GM18520 (cell line): ENCODE measurements around the gene SH3RF1.

ENCODE experiments used
- ATAC-seq: cut with Tn5 transposase; IDR thresholded peaks from one replicate; pipeline ENCODE4 v1.9.1; 2021; ENCODE audit not compliant: unreplicated experiment

Gene SH3RF1

GRCh38 chr4:169048868-169049414, 221.8 kb downstream of the SH3RF1 start:
- no peak for ATAC-seq

- no peak for ATAC-seq
These were observed 222.8 kb downstream of the SH3RF1 start for GRCh38 chr4:169047956-169048355.

GRCh38 chr4:169045862-169046584, 224.7 kb downstream of the SH3RF1 start:
- no peak for ATAC-seq

DNA sequence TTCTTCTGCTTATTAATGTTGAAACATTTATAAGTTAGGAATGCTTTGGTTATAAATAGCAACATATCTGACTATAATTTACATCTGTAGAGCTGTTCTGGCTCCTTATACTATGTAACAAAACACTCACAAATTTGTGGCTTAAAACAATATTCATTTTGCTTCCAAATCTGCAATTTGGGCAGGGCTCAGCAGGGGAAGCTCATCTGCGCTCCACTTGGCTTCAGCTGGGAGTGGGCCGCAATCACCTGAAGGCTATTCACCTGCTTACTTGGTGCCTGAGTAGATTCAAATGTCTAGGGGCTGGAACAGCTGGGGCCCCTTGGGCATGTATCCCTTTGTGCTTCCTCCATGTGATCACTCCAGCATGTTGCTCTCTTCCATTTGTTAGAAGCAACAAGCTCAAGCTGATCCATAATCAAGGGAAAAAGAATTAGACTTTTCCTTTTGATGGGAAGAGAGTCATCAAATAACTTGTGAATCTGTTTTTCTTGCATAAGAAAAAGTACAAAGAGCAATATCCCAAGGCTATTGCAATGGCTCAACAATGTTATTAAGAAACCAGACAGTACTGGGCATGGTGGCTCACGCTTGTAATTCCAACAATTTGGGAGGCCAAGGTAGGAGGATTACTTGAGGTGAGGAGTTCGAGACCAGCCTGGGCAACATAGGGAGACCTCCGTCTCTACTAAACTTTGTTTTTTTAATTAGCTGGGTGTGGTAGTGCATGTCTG, 225.9 kb downstream of the SH3RF1 start:
- no peak for ATAC-seq
